ENCODE results near the gene IGSF6. TPM values are rescaled to one million over a fixed set of nuclear protein-coding genes. Genes with fewer than 3 reads are reported as not detected.
A peak's percentile ranks its signal among the peaks of the same experiment; 100 is the strongest.

IGSF6 gene
- total and polyA plus RNA-seq, 9 of the 15 experiments (the other 6 are each of a cell fraction or from before 2014, with no cell fraction given) = 0.07 TPM; not detected in 8

DNA sequence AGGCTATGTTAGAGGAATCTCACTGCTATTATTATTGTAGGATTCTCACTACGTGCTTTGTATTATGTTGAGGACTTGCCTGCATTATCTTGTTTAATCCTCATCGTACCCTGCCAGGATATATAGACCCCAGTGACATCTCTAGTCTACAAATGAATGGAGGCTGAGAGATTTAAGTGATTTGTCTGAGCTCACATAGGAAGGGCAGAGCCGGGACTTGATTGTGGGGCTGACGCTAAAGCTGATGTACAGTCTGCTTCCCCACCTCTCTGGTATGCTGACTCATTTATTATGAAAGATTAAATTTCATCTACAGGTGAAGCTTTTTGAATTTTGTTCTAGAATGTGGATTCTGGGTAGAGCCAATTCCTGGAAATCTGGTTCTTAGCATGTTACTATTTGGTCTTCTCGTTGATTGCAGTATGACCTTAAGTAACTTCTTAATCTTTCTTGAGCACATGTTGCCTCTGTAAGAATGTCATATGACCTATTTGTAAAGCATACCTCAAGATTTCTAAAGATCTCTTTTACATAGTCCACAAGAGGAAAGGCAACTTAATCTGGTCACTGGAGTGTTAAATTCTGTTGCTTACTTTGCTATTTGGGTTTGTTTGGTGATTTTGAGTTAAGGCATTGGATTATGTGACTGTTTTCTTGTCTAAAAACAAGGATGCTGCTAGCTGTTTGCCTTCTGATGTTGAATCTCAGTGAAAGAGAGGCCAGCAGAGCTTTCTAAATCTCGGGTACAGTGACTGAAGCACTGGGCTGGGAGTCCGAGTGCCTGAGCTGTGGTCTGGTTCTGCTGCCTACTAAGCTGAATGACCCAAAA, 40.6 kb downstream of the IGSF6 start (continued):
- TF ChIP-seq PBX2 (CRISPR knock-in tag; IDR thresholded peaks at IDR 0.05; ENCODE audit: low read depth) (no peak), PBX2 (tag; conservative IDR thresholded peaks at IDR 0.05; ENCODE audit: low read depth) (no peak), E2F5 (CRISPR knock-in tag; IDR thresholded peaks at IDR 0.05) (no peak), ZNF318 (IDR thresholded peaks at IDR 0.05; ENCODE audit: borderline replicate concordance in 1 of 2, low read depth in 1 of 2) (0 out of 4 replicates have a peak, but pooled peaks of 1 of the 2 experiments have one; percentile 7), HES1 (IDR thresholded peaks at IDR 0.05; ENCODE audit: low read depth) (peak; percentile 52; the same call in 1 of the 2 replicates), GATA2 (CRISPR knock-in tag; IDR thresholded peaks at IDR 0.05) (peak; percentile 57; the same call in 1 of the 2 replicates), CREBBP (IDR thresholded peaks at IDR 0.05; ENCODE audit: low read depth, low read length) (no peak)
- TF ChIP-seq, protein P1, sequence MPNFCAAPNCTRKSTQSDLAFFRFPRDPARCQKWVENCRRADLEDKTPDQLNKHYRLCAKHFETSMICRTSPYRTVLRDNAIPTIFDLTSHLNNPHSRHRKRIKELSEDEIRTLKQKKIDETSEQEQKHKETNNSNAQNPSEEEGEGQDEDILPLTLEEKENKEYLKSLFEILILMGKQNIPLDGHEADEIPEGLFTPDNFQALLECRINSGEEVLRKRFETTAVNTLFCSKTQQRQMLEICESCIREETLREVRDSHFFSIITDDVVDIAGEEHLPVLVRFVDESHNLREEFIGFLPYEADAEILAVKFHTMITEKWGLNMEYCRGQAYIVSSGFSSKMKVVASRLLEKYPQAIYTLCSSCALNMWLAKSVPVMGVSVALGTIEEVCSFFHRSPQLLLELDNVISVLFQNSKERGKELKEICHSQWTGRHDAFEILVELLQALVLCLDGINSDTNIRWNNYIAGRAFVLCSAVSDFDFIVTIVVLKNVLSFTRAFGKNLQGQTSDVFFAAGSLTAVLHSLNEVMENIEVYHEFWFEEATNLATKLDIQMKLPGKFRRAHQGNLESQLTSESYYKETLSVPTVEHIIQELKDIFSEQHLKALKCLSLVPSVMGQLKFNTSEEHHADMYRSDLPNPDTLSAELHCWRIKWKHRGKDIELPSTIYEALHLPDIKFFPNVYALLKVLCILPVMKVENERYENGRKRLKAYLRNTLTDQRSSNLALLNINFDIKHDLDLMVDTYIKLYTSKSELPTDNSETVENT (CRISPR knock-in tag; IDR thresholded peaks at IDR 0.05) = no peak
